ENCODE results near the gene SEC22B. TPM values are rescaled to one million over a fixed set of nuclear protein-coding genes. Genes with fewer than 3 reads are reported as not detected.

Gene SEC22B
- total and polyA plus RNA-seq, 2 of the 13 experiments (the other 11 are each of a cell fraction or from before 2014, with no cell fraction given) = 14.2 to 29.1 TPM

GRCh38 chr1:120176092-120176855 lies at the start of gene SEC22B (continued):
- peak; percentile 79 for TF ChIP-seq ZHX1 (CRISPR knock-in tag; IDR thresholded peaks at IDR 0.05; ENCODE audit: low read depth)
- no peak for TF ChIP-seq ZNF205 (CRISPR knock-in tag; IDR thresholded peaks at IDR 0.05)
- 0 out of 4 replicates have a peak, but pooled peaks of 1 of the 2 experiments have one; percentile 5 for TF ChIP-seq MAFK (conservative IDR thresholded peaks at IDR 0.05 in 1 of 2, IDR thresholded peaks at IDR 0.05 in 1 of 2; ENCODE audit: low read length in 2 of 2)
- TF ChIP-seq ZFX (CRISPR knock-in tag; IDR thresholded peaks at IDR 0.05; ENCODE audit: low read depth) = peak; percentile 92
- peak; percentile 79; the same call in 1 of the 2 replicates for TF ChIP-seq ZNF232 (CRISPR knock-in tag; IDR thresholded peaks at IDR 0.05; ENCODE audit: borderline replicate concordance)
- TF ChIP-seq TEAD3 (CRISPR knock-in tag; optimal IDR thresholded peaks at IDR 0.05; ENCODE audit: borderline replicate concordance) = peak; percentile 71
- TF ChIP-seq JUND (CRISPR knock-in tag; IDR thresholded peaks at IDR 0.05) = 0 out of 2 replicates have a peak, but pooled peaks have one; percentile 51
- 0 out of 2 replicates have a peak, but pooled peaks have one; percentile 39 for TF ChIP-seq ZNF713 (CRISPR knock-in tag; IDR thresholded peaks at IDR 0.05)
- 0 out of 2 replicates have a peak, but pooled peaks have one; percentile 55 for TF ChIP-seq ZNF512B (CRISPR knock-in tag; IDR thresholded peaks at IDR 0.05; ENCODE audit: borderline replicate concordance)
- TF ChIP-seq SNAPC4 (CRISPR knock-in tag; IDR thresholded peaks at IDR 0.05) = peak; percentile 30; the same call in 1 of the 2 replicates
- peak; percentile 64; the same call in 1 of the 2 replicates for TF ChIP-seq PRDM10 (CRISPR knock-in tag; IDR thresholded peaks at IDR 0.05; ENCODE audit: low read depth)
